HG02973 (cell line): Measurements from ENCODE around the gene PACSIN1.

Experiments used
- ATAC-seq: cut with Tn5 transposase; IDR thresholded peaks from one replicate; pipeline ENCODE4 v1.9.1; 2021; ENCODE audit warnings: moderate library complexity; ENCODE audit not compliant: unreplicated experiment

PACSIN1 gene

DNA sequence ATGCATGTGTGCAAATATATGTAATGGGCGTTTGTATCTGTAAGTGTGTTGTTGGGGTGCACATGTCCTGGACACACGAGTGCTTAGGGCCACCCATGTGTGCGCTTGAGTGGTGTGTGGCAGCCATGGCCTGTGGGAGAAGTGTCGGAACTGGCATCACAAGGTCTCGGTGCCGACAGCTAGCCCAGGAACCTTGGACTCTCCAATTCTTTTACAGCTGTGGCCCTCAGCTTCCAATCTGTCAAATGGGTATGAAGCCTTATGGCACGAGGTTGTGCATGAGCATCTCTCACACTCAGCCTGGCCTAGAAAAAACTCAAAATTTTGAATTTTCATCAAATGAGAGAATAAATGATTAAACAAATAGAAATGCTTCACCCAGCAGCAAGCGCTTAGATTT, 48.2 kb downstream of the PACSIN1 start:
- ATAC-seq = no peak

DNA sequence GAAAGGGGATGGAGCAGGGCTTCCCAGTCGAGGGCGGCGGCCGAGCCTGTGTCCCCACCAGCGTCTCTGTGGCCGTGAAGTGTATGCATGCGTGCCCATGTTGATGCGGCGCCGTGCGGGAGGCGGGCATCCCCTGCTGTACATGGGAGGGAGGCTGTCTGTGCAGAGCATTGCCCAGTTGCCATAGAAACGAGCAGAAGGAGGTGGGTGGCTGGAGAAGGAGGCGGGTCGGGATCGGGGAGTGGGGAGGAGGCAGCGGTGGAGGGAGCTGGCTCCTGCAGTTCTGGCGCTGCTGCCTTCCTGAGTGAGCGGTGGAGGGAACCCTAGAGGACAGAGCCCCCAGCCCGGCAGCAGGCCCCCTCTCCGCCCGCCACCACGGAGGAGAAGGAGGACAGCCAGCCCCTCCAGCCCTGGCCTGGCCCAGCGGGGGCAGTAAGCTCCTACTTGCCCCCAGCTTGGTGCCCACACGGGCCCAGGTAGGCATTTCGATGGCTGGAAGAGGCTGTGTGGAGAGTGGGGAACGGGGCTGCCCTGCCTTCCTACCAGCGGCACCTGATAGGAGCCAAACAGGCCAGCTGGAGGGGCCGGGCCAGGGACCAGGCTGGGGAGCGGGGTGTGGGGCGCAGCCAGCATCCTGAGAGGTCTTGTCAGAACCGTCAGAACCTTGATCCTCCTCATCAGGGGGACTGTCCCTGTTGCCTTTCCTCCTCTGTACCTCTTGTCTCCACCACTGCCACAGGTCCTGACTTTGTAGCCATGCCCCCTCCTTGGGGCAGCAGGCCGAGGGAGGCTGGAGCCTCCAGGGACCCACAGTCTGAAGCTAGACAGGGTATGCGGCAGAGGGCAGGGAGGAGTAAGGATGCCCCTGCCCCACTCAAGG, 49.0 kb downstream of the PACSIN1 start:
- ATAC-seq = no peak

DNA sequence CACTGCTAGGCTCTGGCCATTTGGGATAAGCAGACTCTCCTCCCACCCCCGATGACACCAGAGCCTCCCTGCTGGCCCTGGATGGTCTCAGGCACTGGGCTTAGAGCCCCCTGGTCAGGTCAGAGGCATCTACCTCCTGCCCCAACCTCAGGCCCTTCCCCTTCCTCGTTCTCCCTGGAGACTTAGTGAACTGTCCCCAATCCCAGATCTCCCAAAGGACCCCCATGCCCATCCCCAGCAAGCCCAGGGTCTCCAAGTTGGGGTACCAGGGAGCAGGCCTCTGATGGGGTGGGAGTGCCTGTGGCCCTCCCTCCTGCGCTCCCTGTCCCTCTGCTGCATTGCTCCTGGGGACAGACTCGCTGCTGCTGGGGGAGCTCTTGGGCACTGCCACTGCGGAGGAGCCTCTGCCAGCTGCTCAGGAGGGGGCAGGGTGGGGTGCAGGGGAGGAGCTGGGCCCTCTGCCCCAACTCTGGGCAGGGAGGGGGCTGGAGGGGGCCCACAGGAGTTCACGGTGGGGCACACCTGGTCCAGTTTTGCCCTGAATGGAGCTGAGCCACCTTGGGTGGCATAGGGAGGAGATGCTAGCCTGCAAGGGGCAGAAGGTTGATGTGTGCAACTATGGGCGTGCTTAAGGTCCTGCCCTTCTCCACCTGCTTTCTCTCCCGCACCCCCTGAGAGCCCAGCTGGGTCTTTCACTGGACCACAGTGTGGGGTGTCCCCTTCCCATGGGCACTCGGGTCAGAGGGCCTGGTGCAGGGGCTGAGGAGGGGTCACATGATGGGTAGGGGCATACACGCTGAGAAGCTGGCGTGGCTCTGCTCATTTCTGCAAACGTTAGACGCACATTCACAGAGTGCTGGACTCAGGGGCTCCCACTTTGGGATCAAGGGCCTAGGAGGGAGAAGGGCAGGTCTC, 49.9 kb downstream of the PACSIN1 start:
- no peak for ATAC-seq

DNA sequence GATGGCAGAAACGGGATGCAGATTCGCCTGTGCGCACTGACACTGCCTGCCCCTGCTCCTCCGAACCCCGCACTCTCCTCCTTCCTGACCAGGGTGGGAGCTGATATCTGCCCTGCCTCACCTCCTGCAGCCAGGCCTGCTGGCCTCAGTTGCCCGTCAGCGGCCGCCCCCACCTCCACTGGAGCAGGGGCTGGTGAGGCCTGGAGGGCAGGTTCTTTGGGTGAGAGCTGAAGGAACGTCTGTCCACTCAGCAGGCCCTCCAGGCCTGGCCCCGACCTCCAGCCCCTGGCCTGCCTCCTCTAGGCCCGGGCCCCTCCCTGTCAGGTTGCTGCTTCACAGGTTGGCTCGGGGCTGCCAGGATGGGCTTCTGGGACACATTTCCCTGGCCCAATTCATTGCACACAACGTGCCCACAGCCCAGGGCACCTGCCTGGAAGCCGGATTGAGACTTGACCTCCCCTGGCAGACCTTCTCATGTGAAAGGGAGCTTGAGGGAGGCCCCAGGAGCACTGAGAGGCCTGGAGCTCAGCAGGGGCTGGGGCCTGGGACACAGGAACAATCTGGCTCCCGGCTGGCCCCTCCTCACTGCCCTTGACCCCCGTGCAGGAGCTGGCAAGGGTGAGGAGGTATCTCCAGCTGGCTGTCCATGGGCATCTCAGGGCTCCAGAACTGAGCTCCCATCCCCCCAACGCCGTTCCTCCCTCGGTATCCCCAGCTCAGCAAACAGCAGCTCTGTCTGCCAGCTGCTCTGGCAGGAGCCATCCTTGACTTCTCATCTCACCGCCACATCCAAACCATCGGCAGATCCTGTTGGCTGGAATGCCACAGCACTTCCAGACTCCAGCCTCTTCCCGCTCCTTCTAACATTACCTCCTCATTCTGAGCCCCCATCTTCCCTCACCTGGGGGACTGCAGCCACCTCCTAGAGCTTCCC, 50.8 kb downstream of the PACSIN1 start:
- no peak for ATAC-seq

DNA sequence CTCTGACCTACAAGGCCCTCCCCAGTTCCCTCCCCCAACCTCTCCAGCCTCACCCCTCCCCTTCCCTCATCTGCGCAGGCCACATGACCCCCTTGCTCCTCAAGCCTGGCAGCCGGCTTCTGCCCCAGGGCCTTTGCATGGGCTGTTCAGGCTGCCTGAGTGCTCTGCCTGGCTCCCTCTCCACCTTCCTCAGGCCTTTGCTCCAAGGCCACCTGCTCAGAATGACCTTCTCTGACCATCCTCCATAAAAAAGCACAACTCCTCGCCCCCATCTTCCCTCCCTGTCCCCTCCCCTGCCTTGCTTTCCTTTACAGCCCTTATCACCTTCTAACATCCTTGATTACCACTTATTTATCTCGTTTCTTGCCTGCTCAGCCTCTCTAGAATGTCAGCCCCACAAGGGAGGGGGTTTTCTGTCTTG, 51.6 kb downstream of the PACSIN1 start:
- ATAC-seq = no peak

DNA sequence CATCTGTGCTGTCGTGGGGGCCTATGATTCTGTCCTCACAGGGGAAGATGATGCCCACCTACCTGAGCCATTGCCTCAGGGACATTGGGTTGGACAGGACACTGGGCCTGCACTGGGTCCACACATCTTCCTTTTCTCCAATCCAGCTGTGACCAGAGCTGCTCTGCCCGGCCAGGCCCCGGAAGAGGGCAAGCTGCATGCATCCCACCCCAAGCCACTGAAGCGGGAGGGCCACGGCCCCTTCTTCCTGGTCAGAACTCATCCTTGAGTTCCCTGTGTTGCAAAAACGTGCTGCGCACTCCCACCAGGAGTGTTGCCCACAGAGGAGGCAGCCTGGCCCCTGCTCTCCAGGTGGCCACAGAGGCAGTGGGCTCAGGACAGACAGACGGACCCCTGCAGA, 52.1 kb downstream of the PACSIN1 start:
- no peak for ATAC-seq

DNA sequence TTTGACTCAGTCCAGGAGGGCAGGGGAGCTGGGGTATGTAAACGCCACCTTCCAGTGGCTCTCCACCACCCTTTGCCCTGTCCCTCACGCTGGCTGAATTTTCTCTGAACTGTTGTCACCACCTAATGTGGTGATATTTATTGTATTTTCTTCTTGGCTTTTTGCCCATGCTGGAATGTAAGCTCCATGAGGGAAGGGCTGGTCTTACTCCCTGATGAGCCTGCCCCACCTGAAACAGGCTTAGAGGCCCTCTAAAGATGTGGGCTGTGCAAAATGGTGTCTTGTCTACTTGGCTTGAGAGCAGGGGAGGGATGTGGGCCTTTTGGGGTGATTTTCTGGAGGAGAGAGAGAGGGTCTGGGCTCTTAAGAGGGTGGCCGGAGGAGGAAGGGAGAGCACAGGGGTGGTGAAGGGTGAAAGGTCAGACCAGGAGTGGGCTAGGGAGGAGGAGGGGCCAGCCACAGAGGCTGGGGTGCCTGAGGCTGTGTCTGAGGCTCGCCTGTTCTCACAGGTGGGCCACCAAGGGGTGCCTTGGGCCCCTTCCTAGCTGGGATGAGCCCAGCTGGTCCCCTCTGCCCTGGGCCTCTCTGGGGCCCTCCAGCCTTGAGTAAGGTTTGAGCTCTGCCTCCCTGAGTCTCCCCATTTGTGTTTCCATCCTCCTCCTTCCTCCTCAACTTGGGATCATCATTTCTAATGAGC, 52.9 kb downstream of the PACSIN1 start:
- no peak for ATAC-seq

DNA sequence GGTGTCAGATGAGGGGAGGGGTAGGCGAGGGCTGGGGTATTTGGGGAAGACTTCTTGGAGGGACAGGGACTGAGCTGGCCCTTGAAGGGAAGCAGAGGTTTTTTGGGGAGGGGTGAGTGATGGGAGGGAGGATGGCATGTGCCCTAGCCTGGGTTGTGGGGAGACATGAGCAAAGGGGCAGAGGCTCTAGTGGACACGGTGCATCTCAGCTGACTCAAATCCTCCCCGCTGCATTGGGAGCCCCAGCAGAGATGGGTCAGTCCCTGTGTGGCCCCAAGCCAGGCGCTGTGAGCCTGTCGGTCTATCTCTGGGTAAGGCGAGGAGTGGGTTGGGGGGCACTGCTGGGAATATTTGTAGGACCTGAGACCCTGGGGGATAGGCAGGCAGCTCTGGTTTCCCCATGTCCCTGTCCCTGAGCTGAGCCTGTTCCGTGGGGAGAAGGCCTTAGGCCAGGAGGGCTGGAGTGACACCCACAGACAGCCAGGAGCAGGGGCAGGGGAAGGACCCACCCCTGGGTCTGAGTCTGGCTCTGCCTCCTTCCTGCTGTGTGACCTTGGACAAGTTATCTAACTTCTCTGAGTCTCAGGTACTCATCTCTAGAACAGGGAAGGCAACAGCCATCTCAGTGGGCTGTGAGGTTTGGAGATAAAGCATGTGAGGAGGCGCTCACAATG, 54.2 kb downstream of the PACSIN1 start:
- no peak for ATAC-seq

DNA sequence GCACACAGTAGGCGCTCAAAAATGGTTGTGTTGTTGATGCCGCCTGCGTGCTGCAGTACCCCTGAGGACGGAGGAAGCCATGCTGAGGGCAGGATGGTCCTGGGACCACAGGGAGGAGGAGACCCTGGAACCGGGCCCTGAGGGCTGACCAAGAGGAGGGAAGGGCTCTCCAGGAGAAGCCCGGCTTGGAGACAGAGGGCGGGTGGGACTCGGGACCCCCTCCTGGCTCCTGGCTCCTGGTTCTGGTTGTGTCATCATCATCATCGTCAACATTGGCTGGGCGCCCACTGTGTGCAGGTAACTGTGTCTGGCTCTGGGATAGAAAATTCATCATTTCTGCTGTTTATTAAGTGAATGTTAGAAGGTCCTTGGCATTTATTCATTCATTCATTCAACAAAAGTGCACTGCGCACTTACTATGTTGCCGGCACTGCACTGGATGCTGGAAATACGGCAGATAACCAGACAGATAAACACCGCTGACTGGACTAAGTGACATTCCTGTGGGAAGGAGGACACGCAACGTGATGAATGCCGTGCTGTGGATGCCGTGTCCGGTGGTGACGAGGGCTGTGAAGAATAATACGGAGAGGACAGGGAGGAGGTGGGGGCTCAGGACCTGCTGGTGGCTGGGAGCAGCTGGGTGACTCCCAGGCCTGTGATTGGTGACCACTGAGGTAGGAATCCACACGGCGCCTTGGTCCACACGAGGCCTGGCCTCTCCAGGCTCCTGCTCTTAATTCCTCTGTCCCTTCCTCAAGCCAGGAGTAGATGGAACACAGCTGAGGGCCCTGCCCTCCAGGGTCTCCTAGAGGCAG, 55.0 kb downstream of the PACSIN1 start:
- no peak for ATAC-seq

DNA sequence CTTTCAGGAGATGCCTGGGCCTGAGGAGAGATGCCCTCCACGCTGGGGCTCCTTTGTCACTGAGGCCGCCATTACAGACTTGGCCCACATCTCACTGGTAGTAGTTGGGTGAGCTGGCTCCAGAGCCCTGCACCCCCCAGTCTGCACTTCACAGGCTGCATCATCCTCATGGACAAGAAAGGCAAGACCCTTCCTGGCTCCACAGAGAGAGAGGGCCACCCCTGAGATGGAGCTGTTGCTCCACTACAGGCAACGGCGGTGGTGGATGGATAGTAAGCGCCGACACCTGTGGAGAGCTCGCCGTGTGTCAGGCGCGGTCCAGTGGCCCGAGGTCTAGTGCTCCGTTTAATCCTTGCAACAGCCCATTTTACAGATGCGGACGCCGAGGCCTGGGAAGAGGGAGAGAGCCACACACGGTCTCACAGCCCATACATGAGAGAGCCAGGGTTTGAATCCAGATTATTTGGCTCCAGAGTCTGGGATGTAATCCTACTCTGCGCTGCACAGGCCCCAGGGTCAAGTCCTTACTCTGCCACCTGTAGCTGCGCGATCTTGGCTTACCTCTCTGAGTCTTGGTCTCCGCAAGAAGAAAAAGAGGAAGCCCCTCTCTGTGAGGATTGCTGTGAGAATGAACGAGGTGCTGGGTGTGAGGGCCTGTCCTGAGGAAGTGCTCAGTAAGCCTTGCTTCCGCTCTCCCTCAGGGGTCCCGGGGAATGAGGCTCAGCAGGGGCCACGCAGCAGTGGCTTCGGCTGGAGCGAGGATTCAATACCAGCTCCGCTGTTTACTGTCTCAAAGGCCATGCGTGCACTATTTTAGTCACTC, 55.8 kb downstream of the PACSIN1 start:
- no peak for ATAC-seq

DNA sequence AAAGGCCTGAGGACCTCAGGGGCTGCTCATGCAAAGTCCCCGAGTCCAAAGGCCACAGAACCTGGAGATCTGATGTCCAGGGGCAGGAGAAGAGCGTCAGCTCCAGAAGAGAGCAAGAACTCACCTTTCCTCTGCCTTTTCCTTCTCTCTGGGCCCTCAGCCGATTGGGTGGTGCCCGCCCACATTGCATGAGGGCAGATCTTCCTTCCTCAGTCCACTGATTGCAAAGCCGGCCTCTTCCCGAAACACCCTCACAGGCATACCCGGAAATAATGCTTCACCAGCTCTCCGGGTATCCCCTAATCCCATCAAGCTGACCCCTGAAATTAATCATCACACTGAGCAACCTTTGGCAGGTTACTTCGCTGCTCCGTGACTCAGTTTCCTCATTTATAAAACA, 56.9 kb downstream of the PACSIN1 start:
- no peak for ATAC-seq

DNA sequence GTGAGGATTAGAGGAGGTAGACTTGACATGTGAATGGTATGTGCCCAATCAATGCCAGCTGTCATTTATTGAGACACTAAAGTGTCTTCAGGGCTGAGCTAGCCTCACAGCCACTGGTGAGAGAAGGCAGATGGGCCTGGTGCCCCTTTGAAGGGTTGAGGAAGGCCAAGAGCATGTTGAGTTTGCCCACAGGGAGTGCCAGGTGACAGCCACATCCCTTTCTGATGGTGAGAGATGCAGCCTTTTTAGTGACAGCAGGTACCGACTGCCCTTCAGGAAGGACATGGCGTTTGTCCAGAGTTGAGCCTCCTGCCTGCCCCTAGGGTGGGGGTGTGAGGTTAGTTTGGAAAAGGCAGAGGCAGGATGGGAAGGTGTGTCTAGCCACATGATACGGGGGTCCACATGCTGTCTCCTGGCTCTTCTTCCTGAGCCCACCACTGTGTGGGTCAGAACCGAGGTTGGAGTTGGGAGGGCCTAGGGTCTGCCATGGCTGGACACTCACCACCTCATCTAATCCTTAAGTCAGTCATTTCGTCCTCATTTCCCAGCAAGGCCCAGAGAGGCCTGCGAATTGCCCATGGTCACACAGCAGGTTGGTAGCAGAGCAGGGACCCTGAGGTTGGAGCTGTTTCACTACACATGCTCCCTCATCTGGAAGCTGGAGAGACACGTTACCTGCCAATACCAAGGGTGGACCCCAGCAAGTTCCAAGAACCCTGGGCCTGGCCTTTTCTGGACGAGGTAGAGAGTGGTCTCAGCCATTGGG, 57.7 kb downstream of the PACSIN1 start:
- ATAC-seq = no peak

DNA sequence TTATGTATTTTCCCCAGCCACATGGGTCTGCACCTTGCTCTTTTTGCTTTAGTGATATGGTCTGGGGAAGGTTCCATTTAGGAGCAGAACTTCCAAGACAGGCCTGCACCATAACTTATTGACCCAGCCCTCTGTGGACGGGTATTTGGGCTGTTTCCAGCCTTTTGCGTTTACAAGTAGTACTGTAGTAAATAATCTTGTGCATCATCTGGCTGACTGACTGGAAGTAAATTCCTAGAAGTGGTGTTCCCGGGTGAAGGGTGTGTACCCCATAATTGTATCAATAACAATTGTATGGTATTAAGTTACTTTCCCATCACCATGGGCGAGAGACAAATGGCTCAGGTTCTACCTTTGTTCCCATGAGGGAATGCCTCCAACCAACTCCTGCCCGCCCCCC, 58.6 kb downstream of the PACSIN1 start:
- ATAC-seq = no peak

DNA sequence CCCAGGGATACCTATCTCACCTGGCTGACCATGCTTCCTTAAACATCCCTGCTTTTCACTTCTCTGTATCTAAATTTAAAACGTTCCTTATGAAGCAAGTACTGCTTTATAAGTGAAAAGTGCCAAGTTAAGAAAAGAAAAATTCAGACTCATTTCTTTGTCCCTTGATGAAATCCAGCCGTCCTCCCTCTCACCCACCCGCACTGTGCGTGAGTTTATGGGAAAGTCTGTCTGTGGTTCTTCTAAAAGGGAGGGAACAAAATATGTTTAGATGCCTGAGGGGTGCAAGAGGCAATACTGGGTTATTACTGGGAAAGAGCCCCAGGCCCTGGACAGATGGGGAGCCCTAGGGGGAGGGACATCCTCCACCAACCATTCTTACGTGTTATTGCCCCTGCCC, 59.1 kb downstream of the PACSIN1 start:
- ATAC-seq = no peak

DNA sequence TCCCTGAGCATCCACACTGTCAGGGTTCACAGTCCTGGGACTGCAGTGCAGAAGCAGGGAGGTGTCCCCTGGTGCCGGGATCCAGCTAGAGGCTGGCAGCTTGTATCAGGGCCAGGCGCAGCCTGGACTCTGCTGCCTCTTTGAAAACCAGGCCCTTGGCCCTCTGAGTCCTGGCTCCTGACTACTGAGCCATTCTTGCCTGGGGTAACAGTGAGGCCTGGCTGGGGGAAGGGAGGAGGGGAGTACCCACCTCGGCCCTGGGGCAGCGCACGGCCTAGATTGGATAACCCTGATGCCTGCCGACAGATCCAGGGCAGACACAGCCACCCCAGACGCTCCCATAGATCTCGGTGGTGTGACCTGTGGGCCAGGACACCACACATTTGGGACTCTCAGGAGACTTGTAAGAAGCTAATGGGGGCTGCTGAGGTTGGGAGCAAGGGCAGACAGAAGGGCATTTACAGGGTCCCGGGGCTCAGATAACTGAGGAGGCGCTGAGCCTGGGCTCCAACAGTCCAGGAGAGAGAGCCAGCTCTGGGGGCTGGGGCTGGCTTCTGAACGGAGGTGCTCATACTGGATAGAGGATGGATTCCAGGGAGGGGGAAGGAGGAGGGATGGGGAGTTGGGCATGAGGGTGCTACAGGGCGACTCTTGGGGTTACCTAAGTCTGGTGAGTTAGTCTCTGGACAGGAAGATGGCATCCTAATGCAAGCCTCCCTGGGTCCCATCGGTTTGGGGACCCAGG, 59.7 kb downstream of the PACSIN1 start:
- ATAC-seq = no peak

DNA sequence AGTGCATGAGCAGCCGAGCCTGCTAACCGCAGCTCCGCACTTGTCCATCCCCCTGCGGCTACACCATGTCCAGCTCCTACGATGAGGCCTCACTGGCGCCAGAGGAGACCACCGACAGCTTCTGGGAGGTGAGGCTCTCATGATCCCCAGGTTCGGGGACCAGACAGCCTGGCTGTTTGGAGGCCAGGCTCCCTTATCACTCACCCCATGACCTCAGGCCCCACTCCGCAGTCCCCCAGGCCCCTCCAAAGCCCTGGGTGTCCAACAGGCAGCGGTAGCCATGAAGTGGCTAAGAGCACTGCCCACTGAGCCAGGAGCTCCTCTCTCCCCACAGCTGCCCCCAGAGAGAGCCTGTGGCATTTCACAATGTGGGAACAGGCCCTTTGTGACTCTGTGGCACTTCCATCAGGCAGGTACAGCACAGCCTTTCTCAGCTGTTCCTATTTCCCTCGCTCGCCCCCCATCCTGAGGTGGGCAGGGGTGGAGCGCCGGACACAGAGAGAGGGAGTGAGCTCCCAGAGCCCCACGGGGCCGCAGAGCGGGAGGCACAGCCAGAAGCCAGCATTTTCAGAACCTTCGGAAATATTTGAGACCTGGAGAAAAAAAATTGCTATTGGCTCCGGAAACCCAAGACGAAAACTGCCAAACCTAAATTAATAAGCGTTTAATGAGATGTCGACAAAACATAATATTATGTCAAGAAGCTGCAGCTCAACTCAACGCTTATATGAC, 60.5 kb downstream of the PACSIN1 start:
- ATAC-seq = no peak
